ENCODE measurements around the gene DOCK8. TPM values are rescaled to one million over a fixed set of nuclear protein-coding genes. Genes with fewer than 3 reads are reported as not detected.

DOCK8 gene
- total RNA-seq, 6 experiments from 2014 or later: 0.05 to 0.34 (median 0.20) TPM

DNA sequence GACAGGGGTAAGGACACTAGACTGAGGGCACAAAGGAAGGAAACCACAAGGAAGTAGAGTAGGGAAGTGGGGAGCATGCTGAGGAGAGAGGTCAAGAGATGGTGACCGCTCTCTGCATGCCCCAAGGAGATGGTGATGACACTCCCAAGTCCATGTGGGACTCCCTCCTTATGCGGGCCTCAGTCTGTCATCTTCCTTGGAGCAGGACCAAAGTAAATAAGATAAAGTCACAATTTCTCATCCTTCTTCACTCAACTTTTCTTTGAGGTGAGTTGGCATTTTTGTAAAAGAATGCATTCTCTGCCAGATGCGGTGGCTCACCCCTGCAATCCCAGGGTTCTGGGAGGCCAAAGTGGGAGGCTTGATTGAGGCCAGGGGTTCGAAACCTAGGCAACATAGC lies 256.7 kb downstream of the DOCK8 start:
- Mint-ChIP-seq H3K9me3 (no peaks in the 10 kb centered on the region), H3K27ac (no peak overlapping the region), H3K36me3 (ENCODE audit: low read depth) (no peaks in the 10 kb centered on the region), H3K4me1 (ENCODE audit: low read depth) (peaks cover 20% of the 10 kb centered on the region), H3K27me3 (ENCODE audit: insufficient read depth) (peaks cover 1% of the 10 kb centered on the region), H3K4me3 (no peak overlapping the region)
- DNase-seq: no peak
- no peak for TF ChIP-seq CTCF (IDR thresholded peaks at IDR 0.05)

DNA sequence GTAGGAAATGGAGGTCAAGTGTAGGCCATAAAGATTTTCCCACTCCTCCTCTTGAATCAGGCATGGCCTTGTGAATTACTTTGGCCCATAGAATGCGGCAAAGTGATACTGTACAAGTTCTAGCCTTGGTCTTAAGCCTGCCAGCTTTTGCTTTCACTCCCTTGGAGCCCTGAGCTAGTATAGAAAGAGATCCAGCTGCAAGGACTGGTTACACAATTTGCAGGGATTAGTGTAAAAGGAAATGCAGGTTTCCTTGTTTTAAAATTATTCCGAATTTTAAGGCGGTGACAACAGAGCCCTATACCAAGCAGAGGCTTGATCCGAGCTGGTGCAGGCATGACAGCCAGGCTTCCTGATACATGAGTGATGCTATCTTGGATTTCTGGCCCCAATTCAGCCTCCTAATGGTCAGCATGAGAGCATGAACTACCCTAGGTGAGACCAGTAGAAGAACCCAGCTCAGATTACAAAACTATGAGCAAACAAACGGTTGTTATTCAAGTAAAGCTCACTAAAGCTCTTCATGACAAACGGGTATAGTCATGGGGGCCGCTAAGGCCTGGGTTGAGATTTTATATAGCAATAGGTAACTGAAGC lies 257.9 kb downstream of the DOCK8 start:
- Mint-ChIP-seq H3K4me1 (ENCODE audit: low read depth) (peaks cover 20% of the 10 kb centered on the region), H3K27me3 (ENCODE audit: insufficient read depth) (peaks cover 1% of the 10 kb centered on the region), H3K27ac (no peak overlapping the region), H3K9me3 (no peaks in the 10 kb centered on the region), H3K36me3 (ENCODE audit: low read depth) (no peaks in the 10 kb centered on the region), H3K4me3 (no peak overlapping the region)
- no peak for TF ChIP-seq CTCF (IDR thresholded peaks at IDR 0.05)
- no peak for DNase-seq

- Mint-ChIP-seq H3K27ac (no peak overlapping the region), H3K9me3 (no peaks in the 10 kb centered on the region), H3K36me3 (ENCODE audit: low read depth) (no peaks in the 10 kb centered on the region), H3K27me3 (ENCODE audit: insufficient read depth) (no peaks in the 10 kb centered on the region; the same call in none of the 2 replicates), H3K4me3 (no peak overlapping the region), H3K4me1 (ENCODE audit: low read depth) (no peaks in the 10 kb centered on the region)
- DNase-seq: no peak
- no peak for TF ChIP-seq CTCF (IDR thresholded peaks at IDR 0.05)
Measured at GRCh38 chr9:477193-477592, 262.5 kb downstream of the DOCK8 start.

DNA sequence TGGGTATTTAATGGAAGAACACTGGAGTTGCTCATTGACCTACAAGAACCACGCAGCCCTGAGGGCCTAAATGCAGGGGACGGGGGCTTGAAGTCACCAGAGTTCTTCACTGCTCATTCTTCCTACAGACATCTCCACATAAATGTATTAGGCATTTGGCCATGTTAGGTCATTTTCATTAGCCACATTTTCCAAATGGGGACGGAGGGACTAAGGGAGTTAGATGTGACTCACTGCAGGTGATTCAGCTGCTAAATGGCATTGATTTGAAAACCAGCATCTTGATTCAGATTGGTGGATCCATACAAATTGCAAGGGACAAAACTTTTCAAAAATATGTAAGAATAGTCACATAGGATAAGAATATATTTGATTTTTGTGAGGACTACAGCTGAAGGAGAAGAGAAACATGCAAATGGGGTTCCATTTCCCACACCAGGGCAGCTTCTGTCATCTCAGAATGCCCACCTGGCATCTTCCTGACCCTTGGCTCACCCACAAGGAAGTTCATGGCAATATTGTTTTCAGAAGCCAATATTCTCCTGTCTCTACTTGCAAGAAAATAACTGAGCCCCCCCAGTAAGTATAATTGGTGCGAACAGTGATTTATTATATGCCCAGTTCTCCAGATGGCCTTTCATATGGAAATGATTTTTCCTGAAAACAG lies 264.8 kb downstream of the DOCK8 start:
- no peak for DNase-seq
- Mint-ChIP-seq H3K27me3 (ENCODE audit: insufficient read depth) (no peaks in the 10 kb centered on the region; the same call in none of the 2 replicates), H3K9me3 (no peaks in the 10 kb centered on the region), H3K4me1 (ENCODE audit: low read depth) (no peaks in the 10 kb centered on the region), H3K4me3 (no peak overlapping the region), H3K27ac (no peak overlapping the region), H3K36me3 (ENCODE audit: low read depth) (no peaks in the 10 kb centered on the region)
- TF ChIP-seq CTCF (IDR thresholded peaks at IDR 0.05): no peak

DNA sequence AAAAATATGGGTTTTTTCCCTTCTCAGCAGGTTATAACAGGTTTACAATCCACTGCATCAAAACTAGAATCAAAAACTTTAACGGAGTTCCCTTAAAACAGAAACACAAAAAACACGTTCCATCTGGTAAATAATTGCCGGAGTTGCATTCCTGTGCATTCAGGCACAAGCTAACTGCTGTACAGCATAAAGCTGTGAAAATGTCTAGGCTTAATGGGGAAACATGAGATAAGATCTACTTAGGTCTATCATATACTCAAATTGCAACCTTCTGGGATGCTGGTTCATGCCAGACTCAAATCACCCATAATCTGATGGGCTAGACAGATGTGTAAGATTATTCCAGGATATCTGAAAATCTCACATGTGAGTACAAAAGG lies 265.3 kb downstream of the DOCK8 start:
- Mint-ChIP-seq H3K27ac (no peak overlapping the region), H3K4me1 (ENCODE audit: low read depth) (no peaks in the 10 kb centered on the region), H3K4me3 (no peak overlapping the region), H3K27me3 (ENCODE audit: insufficient read depth) (no peaks in the 10 kb centered on the region; the same call in none of the 2 replicates), H3K9me3 (no peaks in the 10 kb centered on the region), H3K36me3 (ENCODE audit: low read depth) (no peaks in the 10 kb centered on the region)
- TF ChIP-seq CTCF (IDR thresholded peaks at IDR 0.05): no peak
- DNase-seq: no peak

All from HFFc6 (cell line).